NCI-H1092 (cell line): ENCODE measurements around the gene KLHL5.
"Not testable (repeated sequence)": the region's sequence is repeated elsewhere in the genome, so short reads cannot be mapped to it uniquely, and the experiment has no call there.

Experiments
- DNase-seq: peaks from one replicate; lab custom pipeline; 2025; lab: John Stamatoyannopoulos, UW

The KLHL5 gene, protein sequence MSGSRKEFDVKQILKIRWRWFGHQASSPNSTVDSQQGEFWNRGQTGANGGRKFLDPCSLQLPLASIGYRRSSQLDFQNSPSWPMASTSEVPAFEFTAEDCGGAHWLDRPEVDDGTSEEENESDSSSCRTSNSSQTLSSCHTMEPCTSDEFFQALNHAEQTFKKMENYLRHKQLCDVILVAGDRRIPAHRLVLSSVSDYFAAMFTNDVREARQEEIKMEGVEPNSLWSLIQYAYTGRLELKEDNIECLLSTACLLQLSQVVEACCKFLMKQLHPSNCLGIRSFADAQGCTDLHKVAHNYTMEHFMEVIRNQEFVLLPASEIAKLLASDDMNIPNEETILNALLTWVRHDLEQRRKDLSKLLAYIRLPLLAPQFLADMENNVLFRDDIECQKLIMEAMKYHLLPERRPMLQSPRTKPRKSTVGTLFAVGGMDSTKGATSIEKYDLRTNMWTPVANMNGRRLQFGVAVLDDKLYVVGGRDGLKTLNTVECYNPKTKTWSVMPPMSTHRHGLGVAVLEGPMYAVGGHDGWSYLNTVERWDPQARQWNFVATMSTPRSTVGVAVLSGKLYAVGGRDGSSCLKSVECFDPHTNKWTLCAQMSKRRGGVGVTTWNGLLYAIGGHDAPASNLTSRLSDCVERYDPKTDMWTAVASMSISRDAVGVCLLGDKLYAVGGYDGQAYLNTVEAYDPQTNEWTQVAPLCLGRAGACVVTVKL

DNA sequence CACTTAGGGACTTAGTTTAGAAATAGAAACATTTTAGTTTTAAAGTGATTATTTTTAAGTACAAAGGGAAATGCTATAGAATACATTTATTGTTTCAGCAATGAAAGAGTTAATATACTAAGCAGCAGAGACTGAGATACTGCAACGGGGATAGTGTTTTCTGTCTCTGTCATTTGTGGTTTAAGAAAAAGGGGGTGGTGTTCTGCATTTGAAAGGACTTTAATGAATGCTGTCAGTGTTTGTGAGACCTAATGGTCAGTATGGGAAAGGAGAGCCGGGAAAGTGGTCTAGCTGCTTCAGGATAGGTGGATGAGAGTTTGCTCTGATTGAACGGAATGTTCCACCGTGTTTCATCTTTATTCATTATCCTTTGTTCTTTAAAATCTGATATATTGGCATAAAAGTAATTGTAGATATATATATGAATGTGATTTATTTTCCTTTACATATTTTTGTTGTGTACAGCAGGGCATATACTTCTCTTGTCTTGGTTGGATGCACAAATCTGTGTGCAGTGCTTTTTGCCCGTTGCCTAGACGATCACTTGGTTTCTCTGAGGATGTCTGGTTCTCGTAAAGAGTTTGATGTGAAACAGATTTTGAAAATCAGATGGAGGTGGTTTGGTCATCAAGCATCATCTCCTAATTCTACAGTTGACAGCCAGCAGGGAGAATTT is at the start of gene KLHL5:
Gene KLHL5 (plus strand): TSS at position 139 of the 676 bp plus-strand sequence. CDS start 421 bp downstream, at position 560.
- no peak for DNase-seq

DNA sequence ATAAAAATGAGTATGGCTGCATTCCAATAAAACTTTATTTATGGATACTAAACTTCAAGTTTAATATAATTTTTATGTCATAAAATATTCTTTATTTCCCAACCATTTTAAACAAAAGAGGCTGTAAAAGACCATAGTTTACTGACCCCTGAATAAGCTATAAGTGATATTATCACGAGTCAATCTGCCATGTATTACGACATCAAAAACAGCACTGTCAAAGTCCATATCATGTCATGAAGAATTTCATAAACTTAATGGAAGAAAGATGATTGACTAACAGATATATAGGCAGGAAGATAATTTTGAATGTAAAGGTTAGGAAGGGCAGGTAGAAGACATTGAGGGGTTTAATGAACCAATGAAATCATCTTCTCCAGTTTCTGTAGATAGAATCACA is 48.0 kb upstream of the KLHL5 start:
- no peak for DNase-seq

DNA sequence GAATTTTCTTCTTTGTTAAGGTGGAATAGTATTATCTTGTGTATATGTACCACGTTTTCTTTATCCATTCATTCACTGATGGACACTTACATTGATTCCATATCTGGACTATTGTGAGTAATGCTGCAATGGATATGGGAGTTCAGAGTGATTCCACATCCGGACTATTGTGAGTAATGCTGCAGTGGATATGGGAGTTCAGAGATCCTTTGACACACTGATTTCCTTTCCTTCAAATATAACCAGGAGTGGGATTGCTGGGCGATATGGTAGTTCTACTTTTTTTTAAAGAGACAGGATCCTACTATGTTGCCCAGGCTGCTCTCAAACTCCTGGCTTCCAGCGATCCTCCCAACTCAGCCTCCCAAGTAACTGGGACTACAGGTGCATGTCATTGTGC is 41.9 kb upstream of the KLHL5 start:
- no peak for DNase-seq

DNA sequence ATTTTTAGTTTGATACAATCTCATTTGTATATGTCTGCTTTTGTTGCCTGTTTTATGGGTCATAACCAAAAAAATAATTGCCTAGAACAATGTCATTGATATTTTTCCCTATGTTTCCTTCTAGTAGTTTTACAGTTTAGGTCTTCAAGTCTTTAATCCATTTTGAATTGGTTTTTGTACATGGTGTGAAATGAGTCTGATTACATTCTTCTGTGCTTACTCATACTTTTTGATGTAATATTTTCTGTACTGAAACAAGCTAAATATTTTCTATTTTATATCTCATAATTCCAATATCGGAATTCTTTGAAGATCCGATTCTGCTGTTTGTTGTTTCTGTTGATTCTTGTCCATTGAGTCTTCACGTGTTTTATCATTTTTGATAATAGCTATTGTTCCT is 40.4 kb upstream of the KLHL5 start:
- DNase-seq, result no peak

DNA sequence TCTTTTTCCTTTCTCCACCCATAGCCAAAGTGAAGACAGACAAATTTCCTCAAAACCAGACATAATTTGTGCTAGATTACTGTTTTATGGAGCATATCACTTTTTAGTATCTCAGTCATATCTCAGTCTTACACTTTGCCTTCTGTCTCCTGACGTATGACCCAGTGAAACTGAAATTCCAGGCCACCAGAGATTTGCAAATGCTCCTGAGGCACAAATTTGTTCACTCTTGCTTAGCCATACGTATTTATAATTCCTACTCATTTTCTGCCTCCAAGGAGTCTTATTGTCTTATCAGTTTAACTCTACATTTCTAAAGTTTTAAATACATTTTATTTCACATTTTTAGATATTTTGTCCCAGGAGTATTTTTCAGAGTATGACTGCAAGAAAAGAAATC is 39.8 kb upstream of the KLHL5 start:
- no peak for DNase-seq

DNA sequence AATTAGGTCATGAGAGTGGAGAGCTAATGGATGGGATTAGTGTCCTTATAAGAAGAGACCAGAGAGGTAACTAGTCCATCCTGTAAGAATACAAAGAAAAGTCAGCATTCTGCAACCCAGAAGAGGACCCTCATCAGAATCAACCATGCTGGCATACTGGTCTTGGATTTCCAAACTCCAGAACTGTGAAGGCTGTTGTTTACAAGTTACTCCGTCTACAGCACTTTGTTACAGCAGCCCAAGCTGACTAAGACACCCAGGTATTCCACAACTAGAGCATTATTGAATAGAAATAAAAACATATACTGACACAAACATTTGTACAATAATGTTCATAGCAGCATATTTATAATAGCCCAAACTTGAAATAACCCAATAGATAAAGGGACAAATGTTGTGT is 39.0 kb upstream of the KLHL5 start:
- no peak for DNase-seq

DNA sequence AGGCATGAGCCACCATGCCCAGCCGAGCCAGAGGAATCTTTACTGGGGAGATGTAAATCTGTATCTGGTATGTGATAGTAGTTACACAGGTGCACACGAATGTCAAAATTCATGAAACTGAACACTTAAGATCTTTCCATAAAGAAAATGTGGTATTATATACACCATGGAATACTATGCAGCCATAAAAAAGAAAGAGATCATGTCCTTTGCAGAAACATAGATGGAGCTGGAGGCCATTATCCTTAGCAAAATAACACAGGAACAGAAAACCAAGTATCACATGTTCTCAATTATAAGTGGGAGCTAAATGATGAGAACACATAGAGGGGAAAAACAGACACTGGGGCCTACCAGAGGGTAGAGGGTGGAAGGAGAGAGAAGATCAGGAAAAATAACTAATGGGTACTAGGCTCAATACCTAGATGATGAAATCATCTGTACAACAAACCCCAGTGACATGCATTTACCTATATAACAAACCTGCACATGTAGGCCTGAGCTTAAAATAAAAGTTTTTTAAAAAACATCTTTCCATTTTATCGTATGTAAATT is 37.6 kb upstream of the KLHL5 start:
- DNase-seq, result no peak

DNA sequence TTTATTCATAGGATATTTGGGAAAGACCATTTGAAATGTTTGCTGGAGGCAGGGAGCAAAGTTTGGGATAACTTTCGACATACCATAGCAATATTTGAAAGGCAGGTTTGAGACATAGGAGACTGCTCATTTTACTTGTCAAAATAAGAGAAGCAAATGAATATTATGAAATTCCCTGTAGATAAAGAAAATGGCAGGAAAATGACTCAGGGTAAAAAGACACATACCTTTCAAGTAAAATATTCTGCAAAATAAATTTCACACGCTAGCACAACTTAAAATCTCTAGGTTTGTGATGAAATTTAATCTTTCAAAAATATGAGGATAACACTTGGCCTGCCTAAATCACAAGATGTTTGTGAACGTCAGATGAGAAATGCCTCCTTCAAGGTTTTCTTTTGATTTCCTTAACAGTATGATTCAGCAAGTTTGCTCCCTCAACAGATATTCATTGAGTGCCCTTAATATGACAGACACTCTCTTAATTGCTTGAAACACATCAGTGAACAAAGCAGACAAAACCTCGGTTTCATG is 36.4 kb upstream of the KLHL5 start:
- no peak for DNase-seq

DNA sequence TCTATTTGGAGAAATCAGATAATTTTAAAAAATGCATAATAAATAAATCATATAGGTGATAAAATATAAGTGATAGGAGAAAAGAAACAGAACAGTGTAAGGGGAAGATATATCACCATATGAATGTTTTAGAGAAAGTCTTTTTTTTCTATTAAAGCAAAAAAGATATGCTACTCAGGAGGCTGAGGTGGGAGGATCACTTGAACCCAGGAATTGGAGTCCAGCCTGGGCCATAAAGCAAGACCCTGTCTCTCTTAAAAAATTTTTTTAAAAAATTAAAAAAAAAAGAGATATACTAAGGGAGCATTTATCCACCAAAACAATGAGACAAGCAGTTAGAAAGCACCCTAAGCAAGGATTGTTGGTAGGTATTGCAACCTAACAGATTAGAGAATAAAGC is 35.9 kb upstream of the KLHL5 start:
- DNase-seq, result no peak

DNA sequence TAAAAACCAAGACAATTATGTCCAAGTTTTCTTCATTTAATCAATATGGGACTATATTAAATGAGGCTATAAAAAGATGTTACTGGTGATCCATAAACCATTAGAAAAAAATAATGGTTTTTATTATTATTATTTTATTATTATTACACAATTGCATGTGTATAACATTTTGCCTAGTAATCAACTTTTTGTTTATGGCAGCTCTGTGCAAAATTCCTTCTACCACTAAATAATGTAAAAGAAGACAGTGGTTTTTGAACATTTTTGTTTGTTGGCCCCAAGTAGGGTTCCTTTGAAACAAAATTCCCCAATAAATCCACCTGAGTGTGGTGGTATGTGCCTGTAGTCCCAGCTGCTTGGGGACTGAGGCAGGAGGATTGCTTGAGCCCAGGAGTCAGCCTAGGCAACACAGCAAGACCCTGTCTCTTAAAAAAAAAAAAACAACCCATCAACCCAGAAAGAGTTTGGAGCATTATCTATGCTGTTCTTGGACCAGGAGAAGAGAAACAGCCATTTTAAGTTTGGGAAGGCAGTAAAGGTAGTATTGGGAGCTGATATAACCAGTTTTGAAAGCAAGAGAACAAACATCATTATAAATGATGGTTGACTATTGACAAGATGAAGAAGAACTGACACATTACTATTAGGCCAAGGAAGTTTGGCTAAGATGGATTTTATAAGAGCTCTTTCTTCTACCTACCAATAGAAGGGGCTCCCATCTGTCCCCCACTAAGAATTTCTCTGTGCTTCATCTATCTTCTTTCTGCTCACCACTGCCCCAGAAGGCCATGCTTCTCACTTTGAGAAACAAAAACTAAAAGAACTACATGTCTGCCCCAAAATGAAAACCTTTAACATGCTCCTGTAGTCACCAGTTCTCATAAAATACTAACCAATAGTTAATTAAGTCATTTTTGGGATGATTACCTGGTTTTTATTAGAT is 32.0 kb upstream of the KLHL5 start:
- DNase-seq, result no peak

DNA sequence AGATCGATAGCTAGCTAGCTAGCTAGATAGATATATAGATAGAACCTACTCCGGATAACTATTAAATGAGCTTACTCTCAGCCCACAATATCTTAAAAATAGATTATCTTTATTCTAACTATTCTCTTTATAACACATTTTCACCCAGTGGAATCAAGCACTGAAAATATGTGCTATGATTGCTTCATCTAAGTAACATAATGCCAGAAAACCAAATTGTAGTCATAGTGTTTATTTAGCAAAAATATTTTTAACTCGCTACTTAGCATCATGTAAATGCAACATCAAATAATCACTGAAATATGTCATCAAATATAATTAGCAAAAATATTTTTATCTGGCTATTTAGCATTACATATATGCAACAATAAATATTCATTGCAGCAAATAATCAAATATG is 31.3 kb upstream of the KLHL5 start:
- DNase-seq, result no peak

DNA sequence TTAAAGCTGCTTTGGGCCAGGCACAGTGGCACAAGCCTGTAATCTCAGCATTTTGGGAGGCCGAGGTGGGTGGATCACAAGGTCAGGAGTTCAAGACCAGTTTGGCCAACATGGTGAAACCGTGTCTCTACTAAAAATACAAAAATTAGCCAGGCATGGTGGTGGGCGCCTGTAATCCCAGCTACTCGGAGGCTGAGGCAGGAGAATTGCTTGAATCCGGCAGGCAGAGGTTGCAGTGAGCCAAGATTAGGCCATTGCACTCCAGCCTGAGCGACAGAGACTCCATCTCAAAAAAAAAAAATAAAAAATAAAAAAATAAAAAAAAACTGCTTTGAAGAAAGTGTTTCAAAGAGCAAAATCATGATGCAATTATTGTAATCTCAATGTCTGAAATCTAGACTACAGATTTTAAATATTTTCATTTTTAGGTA is 30.4 kb upstream of the KLHL5 start:
- DNase-seq, result not testable (repeated sequence)

DNA sequence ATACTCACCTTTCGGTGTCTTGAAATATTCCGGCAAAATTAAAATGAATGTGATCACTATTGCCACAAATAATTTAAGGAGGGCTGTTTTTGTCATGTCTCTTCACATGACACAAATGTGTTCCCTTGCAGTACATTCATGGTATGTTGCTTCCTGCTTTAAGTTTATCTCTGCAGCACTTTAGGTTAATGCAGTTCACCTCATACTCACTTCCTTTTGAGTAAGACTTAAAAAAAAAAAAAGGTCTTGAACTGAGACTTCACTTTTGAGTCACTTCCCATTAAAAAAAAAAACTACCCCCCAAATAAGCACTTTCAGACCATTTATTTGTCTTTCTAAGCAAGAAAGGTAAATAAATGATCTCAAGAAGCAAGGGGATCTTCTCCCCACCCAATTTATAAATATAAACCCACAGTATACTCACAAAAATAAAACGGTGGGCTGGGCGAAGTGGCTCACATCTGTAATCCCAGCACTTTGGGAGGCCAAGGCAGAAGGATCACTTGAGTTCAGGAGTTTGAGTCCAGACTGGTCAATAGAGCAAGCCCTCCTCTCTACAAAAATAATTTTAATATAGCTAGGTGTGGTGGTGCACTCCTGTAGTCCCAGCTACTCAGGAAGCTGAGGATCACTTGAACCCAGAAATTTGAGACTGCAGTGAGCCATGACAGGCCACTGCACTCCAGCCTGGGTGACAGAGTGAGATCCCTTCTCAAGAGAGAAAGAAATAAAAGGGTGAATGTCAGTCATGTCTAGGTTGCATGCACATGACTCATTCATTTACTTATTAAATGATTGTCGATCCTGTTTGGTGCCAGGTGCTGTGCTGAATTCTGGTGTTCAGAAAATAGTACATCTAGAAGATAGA is 29.6 kb upstream of the KLHL5 start, which contains the start of gene TMEM156:
Gene TMEM156 (minus strand): TSS at position 192 of the 868 bp plus-strand sequence. CDS start 96 bp downstream, at position 96.
- DNase-seq, result no peak

DNA sequence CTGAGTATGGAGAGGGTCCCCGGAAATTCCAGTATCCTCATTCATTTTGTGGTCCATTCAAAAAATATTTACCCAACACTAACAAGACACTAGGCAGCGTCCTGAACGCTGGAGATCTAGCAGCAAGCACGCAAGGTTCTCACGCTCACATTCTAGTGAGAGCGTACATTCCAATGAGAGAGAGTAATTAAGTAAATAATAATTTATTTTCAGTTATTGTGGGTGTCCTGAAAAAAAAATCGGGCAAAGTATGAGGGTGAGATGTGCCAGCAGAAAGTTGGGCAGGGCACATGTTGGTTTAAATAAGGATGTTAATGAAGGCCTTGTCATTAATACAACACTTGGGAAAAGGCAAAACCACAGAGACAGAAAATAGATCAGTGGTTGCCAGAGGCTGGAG is 25.9 kb upstream of the KLHL5 start:
- no peak for DNase-seq

DNA sequence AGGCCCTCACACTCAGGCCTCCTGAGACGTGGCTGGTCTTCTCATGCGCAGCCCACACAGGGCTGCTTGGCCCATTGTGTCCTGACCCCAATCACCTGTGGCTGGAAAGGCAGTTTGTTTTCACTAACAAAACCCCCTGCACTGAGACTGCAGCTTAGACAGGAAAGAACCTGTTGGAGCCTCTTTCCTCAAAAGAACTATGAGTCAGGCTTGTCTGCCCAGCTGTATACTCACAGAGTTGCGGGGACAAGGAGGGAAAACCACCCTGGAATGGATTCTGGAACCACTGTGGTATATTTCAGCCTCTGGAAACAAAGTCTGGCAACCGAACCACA is 24.6 kb upstream of the KLHL5 start:
- DNase-seq, result no peak

DNA sequence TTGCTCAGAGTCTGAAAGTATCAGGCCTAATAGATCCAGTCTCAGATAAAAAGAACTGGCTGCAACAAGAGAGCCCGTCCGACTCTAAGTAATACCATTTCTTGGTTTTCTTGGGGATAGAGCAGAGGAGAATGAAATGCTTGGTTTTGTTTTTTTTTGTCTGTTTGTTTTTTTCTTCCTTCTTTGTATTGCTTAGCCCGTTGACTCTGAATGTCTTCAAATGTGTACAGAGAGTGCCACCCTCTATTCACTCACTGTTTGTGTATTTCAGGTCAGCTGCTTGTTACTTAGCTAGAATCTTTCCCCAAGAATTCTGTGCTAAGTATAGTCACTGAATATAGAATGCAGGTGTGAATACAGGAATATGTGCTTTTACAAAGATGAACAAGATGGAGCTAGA is 24.1 kb upstream of the KLHL5 start:
- no peak for DNase-seq

DNA sequence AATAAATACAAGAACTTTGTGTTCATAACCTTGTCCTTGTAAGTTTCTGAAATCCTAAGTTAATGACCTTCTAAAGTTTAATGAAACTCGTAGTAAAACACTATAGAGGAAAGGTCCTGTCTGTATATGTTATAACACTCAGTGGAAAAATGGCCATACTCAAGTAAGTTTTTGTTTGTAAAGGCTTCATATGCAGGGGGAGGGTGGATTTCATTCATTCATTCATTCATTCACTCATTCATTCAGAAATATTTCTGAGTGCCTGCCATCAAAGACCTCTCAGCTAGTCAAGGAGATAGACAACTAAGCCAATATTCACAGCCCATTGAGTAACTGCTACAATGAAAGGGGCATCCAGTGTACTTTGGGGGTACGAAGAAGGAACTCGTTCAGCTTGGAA is 22.9 kb upstream of the KLHL5 start:
- no peak for DNase-seq

DNA sequence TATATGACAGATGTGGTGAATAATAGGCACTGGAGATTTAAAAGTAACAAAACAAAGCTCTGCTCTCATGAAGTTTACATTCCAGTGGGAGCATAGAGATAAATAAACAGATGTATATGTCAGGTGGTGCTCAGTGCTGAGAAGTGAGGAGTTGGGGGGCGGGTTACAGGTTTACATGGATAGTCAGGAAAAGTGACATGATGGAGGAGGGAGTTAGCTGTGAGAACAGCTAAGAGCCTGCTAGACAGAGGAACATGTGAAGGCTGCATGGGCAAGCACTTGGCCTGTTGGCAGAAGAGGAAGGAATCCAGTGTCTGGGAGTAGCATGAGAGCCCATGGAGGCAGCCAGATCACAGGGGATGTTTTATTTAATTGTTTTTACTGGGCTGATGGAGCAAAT is 19.7 kb upstream of the KLHL5 start:
- DNase-seq, result no peak

DNA sequence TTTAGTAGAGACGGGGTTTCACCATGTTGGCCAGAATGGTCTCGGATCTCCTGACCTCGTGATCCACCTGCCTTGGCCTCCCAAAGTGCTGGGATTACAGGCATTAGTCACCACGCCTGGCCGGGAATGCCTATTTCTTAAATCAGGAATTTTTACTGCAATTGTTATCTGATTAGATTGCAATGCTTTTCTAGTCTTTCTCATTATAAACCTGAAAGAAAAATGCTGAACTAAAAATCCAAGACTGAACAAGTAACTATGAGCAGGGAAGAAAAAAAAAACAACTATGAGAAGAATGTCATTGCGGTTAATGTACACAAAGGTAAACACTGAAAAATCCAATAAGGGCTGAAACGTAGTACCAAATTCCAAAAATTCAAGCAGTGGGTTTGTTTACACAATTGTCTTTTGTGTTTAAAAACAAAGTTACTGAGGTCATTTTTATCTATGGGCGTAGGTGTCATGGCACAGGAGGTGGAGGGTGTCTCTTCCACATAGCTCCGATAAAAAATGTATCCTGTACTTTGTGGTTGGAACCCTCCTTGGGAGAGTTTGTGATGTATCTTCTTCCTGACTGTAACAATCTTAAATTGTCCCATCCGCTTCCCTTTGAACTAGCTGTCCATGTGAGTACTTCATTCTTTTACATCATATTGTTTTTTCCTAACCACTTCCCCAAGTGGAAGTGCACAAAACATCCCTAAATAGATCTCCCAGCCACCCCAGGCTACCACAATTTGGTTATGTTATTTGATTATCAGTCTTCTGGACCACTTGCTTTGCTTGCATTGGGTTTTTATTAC is 18.8 kb upstream of the KLHL5 start:
- DNase-seq, result no peak
